ENCODE data around the gene RBM43.

DNA sequence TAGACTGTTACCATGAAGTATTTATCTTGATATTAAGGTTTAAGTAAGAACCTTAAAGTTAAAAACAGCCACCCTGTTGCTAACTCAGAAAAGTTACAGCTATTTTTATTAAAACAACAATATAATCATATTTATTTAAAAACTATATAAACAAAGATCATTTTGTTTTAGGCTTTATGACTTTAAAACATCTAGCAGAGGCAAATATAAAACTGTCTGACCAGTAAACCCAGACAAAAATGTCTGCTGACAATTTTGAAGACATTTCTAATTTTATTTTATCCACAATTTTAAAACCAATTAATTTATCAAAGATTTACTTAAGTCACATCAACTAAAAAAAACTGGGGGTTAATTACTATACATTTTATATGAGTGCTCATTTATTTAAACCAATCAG, 14.2 kb downstream of the RBM43 start:
- TF ChIP-seq, protein P1, sequence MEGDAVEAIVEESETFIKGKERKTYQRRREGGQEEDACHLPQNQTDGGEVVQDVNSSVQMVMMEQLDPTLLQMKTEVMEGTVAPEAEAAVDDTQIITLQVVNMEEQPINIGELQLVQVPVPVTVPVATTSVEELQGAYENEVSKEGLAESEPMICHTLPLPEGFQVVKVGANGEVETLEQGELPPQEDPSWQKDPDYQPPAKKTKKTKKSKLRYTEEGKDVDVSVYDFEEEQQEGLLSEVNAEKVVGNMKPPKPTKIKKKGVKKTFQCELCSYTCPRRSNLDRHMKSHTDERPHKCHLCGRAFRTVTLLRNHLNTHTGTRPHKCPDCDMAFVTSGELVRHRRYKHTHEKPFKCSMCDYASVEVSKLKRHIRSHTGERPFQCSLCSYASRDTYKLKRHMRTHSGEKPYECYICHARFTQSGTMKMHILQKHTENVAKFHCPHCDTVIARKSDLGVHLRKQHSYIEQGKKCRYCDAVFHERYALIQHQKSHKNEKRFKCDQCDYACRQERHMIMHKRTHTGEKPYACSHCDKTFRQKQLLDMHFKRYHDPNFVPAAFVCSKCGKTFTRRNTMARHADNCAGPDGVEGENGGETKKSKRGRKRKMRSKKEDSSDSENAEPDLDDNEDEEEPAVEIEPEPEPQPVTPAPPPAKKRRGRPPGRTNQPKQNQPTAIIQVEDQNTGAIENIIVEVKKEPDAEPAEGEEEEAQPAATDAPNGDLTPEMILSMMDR (IDR thresholded peaks at IDR 0.05): no peak
- TF ChIP-seq POLR2A (IDR thresholded peaks at IDR 0.05): no peak

Measured in vagina (tissue), 2 donors.